NCI-H1417 (cell line): ENCODE results near the gene CAMKV.
"Not testable (repeated sequence)": the region's sequence is repeated elsewhere in the genome, so short reads cannot be mapped to it uniquely, and the experiment has no call there.

Experiments used
- DNase-seq, 3 experiments: peaks; one replicate each; lab custom pipeline; 2025; lab: John Stamatoyannopoulos, UW

CAMKV gene, protein sequence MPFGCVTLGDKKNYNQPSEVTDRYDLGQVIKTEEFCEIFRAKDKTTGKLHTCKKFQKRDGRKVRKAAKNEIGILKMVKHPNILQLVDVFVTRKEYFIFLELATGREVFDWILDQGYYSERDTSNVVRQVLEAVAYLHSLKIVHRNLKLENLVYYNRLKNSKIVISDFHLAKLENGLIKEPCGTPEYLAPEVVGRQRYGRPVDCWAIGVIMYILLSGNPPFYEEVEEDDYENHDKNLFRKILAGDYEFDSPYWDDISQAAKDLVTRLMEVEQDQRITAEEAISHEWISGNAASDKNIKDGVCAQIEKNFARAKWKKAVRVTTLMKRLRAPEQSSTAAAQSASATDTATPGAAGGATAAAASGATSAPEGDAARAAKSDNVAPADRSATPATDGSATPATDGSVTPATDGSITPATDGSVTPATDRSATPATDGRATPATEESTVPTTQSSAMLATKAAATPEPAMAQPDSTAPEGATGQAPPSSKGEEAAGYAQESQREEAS

DNA sequence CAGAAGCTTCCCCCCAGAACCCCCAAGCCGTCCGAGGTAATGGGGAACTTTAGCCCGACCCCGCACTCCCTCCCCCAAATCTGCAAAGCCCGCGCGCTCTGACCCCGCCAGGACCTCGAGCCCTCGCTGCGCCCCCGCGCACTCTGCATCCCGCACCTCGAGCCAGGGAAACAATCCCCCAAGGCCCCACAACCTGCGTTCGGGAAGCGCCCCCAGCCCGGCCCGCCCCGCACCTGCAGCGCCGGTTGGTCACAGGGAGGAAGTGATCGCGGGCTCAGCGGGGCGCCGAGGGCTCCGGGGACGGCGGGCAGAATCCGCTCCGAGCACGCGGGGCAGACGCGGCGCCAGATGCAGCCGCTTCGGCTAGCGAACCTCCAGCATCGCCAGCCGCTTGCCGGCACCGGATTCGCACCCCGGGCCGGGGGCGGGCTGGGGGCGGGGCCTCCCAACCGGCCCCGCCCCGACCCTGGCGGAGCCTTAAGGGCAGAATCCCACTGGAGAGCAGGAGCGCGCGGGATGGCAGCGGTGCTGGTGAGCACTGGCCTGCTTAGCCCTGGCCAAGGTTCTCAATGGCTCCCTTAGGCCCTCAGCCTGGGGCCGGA is at the start of gene CAMKV:
Gene CAMKV (minus strand): TSS at position 382 of the 602 bp plus-strand sequence. CDS start 7,518 bp downstream, outside the sequence.
- peak; percentile 17 to 65 (median 43) for DNase-seq

DNA sequence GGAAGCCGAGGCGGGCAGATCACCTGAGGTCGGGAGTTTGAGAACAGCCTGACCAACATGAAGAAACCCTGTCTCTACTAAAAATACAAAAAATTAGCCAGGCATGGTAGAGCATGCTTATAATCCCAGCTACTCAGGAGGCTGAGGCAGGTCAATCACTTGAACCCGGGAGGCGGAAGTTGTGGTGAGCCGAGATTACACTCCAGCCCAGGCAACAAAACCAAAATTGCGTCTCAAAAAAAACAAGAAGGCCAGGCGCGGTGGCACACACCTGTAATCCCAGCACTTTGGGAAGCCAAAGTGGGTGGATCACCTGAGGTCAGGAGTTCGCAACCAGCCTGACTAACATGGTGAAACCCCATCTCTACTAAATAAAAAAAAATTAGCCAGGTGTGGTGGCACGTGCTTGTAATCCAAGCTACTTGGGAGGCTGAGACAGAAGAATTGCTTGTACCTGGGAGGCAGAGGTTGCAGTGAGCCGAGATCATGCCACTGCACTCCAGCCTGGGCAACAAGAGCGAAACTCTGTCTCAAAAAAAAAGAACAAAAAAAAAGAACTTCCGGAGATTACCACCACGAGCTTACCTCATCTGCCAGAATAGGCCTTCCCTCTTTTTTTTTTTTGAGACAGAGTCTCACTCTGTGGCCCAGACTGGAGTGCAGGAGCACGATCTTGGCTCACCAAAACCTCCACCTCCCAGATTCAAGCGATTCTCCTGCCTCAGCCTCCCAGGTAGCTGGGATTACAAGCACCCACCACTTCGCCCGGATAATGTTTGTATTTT is 48.3 kb upstream of the CAMKV start:
- not testable (repeated sequence) for DNase-seq

DNA sequence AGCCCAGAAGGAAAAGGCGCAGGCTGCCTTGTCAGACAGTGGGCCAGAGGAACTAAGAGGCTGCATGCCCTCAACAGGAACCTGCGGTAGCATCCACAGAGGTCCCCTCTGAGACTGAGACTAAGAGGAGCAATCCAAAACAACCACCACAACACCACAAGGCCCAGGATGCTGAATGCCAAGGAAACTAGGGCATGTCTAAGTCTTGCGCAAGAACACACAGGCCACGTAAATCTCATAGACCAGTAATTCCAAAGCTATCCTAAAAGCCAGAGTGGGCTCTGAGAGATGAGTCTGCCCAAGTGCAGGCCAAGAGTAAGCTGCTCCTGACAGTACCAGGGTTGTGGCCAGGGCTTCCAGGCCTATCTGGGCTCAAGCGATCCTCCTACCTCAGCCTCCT is 47.0 kb upstream of the CAMKV start:
- DNase-seq = no peak

DNA sequence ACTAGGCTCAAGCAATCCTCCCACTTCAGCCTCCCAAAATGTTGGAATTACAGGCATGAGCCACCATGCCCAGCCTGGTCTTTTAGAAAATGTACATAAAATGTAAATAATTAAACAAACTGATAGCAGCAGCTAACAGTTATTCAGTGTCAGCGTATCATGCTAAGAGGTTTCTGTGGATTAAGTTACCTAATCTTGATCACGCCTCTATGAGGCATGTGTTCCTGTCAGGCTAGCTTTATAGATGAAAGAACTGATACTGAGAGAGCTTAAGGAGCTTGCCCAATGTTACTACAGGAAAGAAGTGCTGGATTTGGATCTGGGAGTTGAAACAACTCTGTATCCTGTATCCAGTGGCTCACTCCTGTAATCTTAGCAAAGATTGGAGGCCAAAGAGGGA is 45.2 kb upstream of the CAMKV start:
- no peak for DNase-seq

DNA sequence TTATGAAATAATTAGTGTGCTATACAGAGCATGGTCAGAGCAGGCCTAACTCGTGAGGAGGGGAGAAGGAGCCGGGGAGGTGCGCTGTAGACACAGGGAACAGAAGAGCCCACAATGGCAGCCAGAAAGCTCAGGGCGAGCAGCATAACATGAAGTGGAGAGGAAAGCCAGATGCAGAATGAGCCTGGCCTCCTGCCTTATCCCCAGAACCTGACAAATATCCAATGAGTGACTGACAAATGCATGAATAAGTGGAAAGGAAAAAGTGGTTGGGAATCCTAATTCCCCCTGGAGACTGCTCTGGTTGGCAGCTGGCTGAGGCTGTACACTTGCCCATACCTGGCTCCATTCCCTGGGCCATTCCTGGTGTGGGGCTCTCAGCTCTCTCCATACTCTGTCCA is 43.2 kb upstream of the CAMKV start:
- DNase-seq = peak in 1 of 3 experiments; percentile 71

DNA sequence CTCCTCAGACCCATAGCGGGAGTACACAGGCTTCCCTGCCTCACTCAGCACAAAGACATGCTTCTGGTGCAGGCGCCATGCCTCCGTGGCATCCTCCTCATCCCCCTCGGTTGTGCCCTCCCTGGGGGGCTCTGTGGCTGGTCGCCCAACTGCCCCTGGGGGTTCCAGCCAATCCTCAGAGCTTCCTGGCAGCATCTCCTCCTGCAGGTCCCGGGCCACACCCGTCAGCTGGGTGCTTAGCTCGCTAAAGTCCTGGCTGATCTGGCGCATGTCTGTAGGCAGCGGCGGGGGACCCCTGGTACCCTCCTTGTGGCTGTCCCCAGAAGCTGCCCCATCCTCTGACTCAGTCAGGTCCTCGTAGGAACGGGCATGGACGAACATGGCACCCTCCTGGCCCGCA is 41.9 kb upstream of the CAMKV start:
- DNase-seq = no peak

DNA sequence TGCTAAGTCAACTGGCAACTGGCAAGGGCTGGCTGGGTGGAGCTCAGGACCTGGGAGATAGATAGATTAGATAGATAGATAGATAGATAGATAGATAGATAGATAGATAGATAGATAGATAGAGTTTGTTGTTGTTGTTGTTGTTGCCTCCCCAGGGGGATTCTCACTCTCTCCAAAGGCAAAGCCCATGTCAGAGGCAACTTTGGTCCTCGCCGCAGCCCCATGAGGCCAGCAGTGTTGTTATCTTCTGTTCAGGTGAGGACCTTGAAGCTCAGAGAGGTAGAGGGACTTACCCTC is 41.4 kb upstream of the CAMKV start:
- no peak for DNase-seq

DNA sequence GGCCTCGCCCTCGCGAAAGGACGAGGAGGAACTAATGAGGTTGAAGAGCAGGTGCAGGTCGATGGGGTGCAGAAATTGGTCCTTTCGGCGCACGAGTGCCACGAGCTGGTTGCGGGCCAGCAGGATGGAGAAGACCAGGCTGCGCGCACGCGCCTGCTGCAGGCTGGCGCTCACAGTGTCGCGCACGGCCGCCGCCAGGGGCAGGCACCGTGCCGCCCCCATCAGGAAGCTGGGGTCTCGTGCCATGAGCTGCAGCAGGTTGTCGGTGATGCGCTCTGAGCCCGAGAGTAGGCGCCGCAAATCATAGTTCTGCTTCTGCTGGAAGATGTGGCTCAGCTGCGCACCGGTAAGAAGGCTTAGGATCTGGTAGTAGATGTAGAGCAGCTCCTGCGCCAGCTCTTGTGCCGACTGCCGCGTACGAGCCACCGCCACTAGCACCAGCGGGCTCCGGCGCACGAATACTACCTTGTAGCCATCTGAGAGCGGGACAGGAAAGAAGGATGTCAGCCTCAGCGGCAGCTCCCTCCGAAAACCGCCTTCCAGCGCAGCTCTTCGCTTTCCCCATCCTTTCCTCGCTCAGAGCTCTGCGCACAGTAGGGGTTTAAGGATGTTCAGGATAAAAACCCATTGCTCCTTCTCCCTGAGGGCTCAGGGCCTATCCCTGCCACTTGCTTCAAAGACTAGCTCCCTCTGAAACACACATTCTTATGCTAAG is 40.9 kb upstream of the CAMKV start:
- no peak for DNase-seq

DNA sequence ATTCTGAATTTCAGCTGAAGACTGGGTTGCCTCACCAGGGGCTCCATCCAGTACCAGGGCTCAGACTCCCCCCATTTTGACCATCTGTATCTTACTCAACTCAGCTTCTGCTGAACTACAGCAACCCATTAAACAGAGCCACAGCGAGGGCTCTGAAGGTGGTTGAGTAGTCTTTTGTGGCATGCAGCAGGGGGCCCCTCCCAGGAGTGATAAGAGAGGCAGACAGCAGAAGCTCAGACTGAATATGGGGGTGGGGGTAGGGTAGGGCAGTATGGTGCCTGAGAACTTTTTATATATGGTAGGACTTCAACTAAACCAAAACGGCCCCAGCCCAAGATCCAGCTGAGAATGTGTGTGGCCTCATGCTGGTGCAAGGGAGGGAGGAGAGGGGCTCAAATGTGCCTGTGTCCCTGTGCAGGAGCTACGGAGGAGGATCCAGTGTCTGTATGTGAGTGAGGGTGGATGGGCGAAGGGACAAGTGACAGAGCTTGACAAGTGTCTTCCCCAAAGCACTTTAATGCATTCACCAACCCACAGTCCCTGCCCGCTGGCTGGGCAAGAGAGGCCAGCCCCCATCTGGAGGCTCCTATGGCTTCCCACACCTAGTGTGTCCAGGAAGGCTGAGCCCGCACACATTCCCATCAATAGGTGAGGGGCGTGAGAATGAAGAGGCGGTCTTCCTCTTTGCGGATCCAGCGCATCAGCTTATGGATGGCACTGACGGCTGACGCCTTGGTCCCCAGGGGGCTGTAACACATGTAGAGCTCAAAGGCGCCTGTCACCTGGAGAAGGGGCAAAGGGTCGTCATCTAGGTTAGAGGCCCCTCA is 38.9 kb upstream of the CAMKV start:
- DNase-seq = no peak

DNA sequence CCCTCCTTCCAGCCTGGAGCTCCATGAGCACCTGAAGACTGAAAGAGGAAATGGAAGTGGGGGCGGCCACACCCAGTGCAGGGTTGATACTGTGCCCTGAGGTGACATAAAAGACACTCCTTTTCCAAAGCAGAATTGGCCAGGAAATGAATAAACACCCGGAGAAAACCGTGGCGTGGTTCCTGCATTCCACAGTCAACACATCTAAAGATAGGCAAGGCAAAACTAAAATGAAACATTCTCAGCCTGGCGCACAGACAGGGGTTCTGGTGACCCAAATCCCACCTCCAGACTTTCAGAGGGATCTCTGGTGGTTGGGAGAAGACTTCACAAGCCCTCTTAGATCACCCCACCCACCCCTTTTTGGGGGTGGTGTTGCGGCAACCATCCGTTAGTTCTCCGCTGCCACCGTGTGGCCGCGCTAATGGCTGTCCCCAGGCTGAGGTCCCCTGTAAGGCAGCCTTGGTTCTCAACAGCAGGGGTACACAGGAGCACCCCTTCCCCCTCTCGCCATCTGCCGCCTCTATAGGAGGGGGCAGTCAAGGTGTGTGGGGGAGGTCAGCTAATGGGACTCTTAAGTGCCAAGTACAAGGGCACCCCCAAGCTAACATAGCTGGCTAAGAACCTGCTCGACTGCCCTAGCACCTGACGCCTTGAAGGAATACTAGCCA is 36.5 kb upstream of the CAMKV start:
- DNase-seq = peak in 2 of 3 experiments; percentile 1 to 21

DNA sequence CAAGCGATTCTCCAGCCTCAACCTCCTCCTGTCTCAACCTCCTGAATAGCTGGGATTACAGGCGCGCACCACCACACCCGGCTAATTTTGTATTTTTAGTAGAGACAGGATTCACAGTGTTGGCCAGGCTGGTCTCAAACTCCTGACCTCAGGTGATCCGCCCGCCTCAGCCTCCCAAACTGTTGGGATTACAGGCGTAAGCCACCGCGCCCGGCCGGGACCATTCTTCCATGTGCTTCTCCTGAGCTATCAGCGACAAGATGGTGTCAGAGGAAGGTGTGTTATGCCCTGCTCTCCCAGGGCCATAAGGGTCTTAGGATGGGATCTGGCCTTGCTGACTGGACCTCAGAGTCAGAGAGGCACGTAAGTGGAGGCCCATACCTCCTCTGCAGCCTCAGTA is 34.7 kb upstream of the CAMKV start:
- not testable (repeated sequence) for DNase-seq

DNA sequence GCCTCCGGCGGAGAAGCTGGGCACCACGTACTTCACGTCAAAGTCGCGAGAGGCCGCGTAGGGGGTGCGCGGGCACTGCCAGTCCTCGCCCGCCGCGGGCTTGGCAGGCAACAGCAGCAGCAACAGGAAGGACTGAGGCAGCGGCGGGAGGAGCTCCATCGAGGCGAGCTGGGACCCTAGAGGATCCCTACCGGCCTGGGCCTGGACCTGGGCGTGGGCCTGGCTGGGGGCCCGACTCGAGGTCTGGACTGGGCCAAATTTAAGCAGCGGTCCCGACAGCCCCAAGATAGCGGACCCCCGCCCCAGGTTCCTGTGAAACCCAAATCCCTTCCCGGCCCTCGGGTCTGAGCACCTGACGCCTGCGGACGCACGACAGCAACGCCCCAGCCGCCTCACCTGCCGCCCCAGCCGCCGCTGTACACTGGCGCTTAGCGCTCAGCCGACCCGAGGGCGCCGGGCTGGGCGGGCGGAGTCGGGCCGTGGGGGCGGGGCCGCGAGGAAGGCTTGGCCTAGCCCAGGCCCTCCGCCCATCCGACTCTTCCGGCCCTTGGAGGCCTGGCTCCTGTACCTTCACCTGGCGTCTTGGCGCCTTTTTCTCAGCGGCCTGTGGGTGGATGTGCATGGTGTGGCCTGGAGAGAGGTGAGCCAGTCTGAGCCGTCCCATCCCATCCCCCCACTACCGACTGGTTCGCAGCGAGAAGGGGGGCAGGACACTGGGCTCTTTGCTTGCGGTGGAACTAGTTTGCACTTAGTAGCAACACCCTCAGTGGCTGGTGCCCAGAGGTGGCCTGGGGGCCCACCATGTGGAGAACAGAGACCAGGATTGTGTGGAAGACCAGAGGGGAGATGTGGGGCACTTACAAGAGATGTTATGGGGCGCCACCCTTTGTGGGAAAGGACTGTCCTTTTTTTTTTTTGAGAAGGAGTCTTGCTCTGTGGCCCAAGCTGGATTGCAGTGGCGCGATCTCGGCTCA is 34.0 kb upstream of the CAMKV start, which contains the start of gene MST1R:
Gene MST1R (minus strand): TSS at position 423 of the 974 bp plus-strand sequence. CDS start 264 bp downstream, at position 159.
- DNase-seq = peak in 2 of 3 experiments; percentile 1 to 88

DNA sequence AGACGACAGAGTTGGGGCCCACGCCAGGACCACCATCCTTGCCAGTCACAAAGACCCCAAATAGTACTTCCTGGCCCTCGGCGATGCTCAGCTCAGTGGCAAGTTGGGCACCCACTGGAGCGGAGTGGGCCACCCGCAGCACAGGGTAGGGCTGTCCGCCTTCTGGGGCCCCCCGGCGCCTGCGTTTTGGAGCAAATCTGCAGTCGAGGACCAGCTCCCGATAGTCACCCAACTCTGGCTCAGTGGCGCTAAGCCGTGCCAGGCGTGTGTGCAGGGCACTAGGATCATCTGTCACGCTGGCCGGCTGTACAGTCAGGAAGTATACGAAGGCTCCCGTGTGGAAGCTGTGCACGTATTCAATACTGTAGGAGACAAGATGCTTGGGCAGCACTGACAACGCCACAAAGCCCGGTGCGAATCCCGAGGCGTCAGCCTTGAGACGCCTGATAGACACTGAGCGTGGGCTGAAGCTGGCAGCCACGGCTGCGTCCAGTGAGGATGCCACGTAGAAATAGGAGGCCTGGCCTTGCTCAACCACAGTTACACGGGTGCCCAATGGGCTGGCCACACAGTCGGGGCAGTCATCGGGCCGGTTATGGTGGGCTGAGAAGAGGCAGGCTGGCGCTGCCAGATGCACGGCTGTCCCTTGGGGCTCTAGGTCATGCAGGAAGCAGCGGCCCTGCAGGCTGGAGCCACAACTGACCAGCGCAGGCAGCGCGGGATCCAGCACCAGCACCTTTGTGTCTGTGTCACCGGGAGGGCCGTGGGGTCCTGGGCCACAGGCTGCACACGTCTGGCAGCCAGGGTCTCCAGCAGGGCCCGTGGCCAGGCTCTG is 33.0 kb upstream of the CAMKV start:
- no peak for DNase-seq

DNA sequence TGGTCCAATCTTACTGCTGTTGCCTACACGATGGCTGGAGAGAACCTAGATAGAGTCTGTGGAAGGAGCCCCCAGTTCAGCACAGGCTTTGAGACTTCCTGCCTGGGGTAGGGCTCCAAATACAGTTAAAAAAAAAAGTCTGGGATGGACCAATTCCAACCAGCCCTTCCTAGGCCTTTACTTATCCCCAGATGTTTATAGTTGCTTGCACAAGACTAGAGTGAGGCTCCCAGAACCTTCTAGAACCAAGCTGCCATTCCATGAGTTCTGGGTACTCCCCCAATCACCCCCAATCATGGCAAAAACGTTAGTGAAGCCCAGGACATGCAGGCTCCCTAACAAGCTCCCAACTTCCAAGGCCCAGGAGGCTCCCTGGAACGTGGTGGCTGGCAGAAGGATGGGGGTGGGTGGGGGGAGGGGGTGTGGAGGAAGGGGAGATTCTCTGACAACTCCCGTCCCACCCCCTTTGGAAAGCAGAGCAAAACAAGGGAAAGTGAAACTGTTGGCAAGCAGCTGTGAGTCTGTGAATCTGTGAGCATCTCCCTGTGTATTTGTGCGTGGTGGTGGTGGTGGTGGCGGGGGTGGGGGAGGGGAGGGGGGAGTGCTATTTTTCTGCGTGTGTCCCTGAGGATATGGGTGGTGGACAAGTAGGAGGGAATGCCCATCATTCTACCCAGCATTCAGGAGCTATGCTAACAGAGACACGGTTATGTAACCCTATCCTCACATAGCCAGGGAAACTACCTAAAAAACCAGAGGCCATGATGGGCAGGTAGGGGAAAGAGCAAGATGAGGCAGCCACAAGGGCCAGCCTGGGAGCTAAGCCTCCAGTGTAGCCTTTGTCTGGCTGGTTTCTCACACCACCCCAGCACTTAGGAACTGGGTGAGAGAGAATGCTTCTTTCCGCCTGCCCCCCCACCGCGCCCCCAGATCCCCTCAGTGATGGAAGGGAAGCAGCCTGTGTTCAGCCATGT is 31.9 kb upstream of the CAMKV start:
- no peak for DNase-seq

DNA sequence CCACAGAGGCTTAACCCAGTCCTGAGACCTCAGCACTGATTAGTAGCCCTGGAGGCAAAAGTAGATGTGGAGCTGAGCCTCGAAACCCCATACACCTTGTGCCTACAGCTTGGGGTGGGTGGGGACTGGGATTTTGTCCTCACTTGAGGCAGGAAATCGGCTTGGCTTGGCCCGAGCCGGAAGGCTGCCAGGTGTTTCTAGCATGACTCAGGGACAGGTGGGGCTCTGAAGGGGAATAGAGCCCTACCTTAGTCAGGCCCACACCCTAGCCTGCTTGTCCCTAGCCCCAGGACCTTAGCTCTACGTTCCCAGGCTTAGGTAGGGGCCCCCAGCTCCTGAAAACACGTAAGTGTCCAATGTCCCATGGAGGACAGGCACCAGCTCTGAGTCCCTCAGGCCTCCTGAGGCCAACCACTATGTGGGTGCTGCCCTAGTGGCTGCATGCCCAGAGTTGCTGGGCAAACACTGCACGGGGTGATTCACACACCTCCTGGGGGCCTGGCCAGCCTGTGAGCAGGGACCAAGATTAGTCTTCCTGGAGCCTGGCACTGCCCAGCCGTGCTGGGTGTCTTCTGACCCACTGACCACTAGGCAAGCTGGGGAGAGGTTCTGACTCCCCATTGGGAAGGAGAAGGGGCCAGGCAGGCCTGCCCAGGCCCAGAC is 30.9 kb upstream of the CAMKV start:
- DNase-seq = no peak

DNA sequence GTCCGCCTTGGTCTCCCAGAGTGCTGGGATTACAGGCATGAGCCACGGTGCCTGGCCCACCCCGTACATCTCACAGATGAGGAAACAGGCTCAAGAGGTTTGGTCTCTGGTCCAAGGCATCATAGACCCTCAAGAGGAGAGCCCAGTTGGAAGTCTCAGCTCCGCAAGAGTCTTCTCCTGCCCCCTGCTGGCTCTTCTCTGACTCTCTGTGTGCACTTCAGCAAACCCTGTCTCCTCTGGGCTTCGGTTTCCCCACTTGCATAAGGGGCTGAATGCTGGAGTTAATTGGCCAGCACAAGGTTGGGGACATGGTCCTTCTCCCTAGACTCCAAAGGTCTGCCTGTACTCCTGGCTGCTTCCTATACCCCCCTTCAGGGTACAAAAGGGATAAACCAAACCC is 30.1 kb upstream of the CAMKV start:
- DNase-seq = peak in 1 of 3 experiments; percentile 2

DNA sequence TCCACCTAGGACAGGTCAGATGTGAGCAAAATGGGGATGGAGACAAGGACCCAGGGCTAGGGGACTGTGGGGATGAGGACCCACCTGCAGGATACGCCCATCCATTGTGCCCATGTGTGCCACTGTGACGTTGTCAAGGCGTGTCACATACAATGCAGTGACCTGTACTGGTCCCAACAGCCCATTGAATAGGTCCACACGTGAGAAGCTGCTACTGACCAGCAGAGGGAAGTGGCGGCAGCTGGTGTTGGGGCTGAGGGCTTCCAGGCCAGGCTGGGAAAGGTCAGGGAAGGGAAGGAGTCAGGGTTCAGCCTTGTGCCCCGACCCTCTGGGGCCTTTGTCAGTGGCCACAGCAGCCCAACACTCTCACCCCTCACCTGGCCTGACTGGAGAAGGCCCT is 29.3 kb upstream of the CAMKV start:
- DNase-seq = no peak
